ENCODE data around the gene ARPC5.

ARPC5 gene

DNA sequence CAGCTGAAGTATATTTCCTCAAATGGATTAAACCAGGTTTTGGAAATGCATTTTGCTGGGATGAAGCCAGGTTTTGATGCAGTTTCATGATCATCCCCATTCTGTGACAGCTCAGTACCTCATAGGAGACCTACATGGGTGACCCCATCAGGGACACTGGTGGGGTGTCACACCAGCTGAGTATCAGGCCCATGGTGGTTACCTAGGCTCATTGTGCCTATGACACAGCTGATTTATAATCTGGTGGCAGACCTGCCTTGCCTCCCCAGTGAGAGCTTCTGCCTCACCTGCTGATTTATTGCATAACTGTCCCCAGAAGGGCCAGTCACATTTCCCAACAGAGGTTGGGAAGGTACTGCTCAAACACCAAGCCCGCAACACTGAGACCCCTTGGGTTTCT, 49.1 kb downstream of the ARPC5 start:
- no peak for DNase-seq (ENCODE audit: low spot score)

DNA sequence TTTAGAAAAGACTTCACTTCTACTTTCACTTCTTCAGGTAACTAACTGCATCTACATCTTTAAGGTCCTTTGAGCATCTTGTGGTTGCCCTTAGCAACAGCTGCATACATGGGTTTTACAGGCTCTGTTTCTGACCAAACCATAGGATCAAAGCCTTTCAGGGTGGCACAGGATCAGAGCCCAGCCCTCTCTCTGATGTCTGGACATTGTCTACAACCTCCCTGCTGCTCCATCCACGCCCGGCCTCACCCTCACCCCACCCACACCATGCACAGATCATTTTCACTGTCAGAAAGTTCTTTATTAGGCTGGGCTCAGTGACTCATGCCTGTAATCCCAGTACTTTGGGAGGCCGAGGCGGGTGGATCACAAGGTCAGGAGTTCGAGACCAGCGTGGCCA, 50.5 kb downstream of the ARPC5 start:
- no peak for DNase-seq (ENCODE audit: low spot score)

DNA sequence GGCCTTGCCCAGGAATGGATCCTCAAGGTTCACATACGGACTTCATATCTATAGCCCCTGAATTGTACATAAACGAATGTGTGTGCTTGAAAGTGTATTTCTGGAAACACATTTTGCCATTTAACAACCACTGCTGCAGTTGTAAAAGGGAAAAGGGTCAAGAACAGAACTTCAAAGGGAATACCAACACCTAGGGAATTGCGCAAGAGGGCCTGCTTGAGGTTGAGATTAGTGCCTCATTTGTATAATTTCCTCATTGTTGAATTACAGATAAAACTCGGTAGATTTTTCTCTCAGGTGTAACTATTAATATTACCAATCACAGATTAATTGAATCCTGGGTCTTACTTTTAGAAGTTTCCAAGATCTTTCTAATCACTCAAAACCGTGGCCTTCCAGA, 51.4 kb downstream of the ARPC5 start:
- no peak for DNase-seq (ENCODE audit: low spot score)

DNA sequence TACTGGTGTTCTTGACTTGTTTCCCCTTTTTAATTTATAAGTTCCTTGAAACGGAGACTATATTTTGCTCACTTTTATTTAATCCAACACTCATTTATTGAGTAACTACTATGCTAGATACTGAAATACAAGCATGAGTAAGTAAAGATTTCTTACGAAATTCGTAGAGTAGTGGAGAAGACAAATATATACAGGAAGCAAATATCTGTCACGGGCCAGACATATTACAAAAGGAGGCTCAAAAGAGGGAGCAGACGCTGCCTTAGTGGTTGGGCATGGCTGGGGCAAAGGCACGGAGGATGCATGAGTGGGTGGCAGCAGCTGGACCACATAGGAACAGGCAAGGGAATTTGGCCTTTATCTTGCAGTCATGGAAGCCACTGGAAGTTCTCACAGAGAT, 52.1 kb downstream of the ARPC5 start:
- DNase-seq (ENCODE audit: low spot score): no peak

GRCh38 chr1:183582021-183582713, 53.4 kb downstream of the ARPC5 start:
- DNase-seq (ENCODE audit: low spot score): no peak

DNA sequence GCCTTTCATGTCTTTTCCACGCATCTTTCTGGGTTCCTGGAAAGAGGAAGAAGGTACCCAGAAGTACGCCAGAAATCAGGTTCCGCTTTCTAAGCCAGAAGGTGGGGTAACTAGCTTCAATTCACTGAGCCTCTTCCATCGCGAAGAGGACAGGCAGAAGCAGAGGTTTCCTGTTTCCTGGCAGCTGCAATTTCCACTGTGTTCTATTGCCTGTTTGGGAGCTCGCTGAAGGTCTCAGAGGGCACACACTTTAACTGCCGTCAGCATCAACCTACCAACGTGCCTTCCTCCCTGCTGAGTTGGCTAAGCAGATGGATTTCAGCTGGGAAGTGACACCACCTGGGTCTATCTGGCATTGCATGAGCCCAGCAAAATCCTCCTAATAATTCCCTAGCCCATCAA, 55.3 kb downstream of the ARPC5 start:
- DNase-seq (ENCODE audit: low spot score): peak; percentile 62

DNA sequence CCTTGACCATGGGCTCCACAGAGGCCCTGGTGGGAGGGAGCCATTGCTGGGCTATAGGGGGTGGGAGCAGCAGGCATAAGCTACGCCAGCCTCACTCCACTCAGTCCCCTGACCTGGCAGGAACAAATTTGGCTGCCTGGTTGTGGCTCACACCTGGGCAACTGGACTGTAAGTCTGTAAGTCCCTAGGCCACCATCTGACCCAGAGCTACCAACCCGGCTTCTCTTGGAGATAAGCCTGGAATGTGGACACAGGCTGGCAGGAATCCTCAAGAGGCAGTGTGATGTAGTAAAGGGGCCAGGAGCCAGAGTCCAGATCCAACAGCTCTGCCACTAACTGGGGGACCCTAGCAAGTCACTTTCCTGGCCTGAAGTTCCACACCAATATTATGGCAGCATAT, 56.7 kb downstream of the ARPC5 start:
- DNase-seq (ENCODE audit: low spot score): no peak

DNA sequence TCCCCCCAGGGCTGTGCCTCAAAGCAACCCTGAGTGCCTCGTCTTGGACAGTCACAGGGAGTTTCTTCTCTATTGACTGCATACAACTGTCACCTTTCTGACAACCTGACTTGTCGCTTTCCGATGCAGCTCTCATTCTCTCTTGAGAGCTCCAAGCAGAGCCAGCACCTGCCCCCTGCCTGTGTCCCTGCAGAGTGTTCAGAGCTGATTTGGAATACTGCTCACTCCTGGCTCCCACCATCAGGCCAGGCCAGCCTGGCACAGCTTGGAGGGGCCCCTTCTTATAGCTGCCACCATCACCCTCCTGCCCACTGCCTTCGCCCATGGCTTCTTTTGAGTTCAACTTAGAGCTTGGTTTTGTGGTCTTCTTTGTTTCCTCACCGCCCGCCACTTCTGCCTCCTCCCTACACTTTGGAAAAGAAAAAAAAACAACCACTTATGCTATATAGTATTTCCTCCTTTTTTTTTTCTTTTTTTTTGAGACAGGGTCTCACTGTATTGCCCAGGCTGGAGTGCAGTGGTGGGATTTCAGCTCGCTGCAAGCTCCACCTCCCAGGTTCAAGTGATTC, 57.6 kb downstream of the ARPC5 start:
- DNase-seq (ENCODE audit: low spot score): no peak

- DNase-seq (ENCODE audit: low spot score): no peak
These were observed 59.0 kb downstream of the ARPC5 start for GRCh38 chr1:183576537-183576936.

- no peak for DNase-seq (ENCODE audit: low spot score)
These were observed 60.0 kb downstream of the ARPC5 start for GRCh38 chr1:183575606-183576005.

DNA sequence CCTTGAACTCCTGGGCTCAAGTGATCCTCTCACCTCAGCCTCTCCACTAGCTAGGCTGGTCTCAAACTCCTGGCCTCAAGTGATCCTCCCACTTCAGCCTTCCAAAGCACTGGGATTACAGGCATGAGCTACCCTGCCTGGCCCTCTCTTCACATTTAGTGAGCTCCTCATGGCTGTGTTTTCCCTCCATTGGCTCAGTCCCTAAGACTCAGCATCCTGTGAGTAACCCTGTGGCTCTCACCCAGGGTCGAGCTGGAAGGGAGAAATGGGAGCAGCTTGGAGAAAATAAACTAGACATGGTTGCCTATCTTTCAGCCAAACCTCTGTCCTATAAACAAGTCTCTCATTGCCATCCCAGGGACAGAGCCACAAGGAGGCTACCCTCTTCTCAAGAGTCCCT, 62.9 kb downstream of the ARPC5 start:
- no peak for DNase-seq (ENCODE audit: low spot score)

GRCh38 chr1:183571678-183572268, 63.8 kb downstream of the ARPC5 start:
- DNase-seq (ENCODE audit: low spot score): no peak

All from pons (tissue), 1 donor.